Kidney (tissue), 14 donors: ENCODE measurements around the gene WWOX. TPM values are rescaled to one million over a fixed set of nuclear protein-coding genes. Genes with fewer than 3 reads are reported as not detected.

Experiments used
- DNase-seq, 5 donors: peaks; one replicate each; pipeline ENCODE4 v3.0.0-alpha.2; 2013 to 2020
- FAIRE-seq: peaks from 2 replicates; lab custom pipeline; 2012; peaks lifted over from hg19 to GRCh38; lab: Jason Lieb, UNC
- H3K27ac ChIP-seq, 2 donors: one replicate each; pipeline ENCODE4 v1.7.0; 2013; ENCODE audit warnings: low read depth in 2 of 2, low read length in 2 of 2, inconsistent platforms in 1 of 2
- H3K27me3 ChIP-seq: one replicate; pipeline ENCODE4 v1.7.1; 2013; ENCODE audit warnings: low read length, inconsistent platforms; ENCODE audit not compliant: control insufficient read depth, insufficient read depth
- H3K36me3 ChIP-seq, 3 donors: one replicate each; pipeline versions ENCODE4 v1.7.0 to v1.7.1; 2013; ENCODE audit warnings: low read length in 3 of 3, control low read depth in 1 of 3, inconsistent platforms in 1 of 3; ENCODE audit not compliant: insufficient read depth in 3 of 3, control insufficient read depth in 2 of 3
- H3K4me1 ChIP-seq, 3 donors: one replicate each; pipeline versions ENCODE4 v1.7.0 to v1.7.1; 2013; ENCODE audit warnings: low read length in 3 of 3, inconsistent platforms in 1 of 3, low read depth in 1 of 3; ENCODE audit not compliant: control insufficient read depth in 2 of 3, insufficient read depth in 2 of 3
- H3K4me3 ChIP-seq, 3 donors: one replicate each; pipeline versions ENCODE4 v1.7.0 to v1.8.1; 2013; ENCODE audit warnings: low read length in 3 of 3, control low read depth in 1 of 3, inconsistent platforms in 1 of 3
- H3K9ac ChIP-seq, 3 donors: one replicate each; pipeline versions ENCODE4 v1.7.0 to v1.7.1; 2013; ENCODE audit warnings: low read length in 3 of 3, control low read depth in 1 of 3, inconsistent platforms in 1 of 3
- H3K9me3 ChIP-seq, 3 donors: one replicate each; pipeline versions ENCODE4 v1.7.0 to v1.7.1; 2013; ENCODE audit warnings: low read length in 3 of 3, control low read depth in 1 of 3, inconsistent platforms in 1 of 3; ENCODE audit not compliant: control insufficient read depth in 2 of 3, insufficient read depth in 1 of 3
- intact Hi-C: fragments of 100-400 bp; cut with DNase I; formaldehyde crosslinking; loops from one replicate; pipeline ENCODE4 v1.11.1; 2022
- polyA plus RNA-seq: library from polyadenylated mRNA; stranded (reverse); fragments of 350-450 nt; fragmentation: Illumina TruSeq; extraction: RNeasy Lipid Tissue Mini Kit (QIAGEN cat#74804); gene quantifications from one replicate; pipeline ENCODE4 v1.2.3, GENCODE V29; 2014; ENCODE audit warnings: low read depth, low replicate concordance; ENCODE audit not compliant: insufficient read depth
- total RNA-seq: library from RNA; stranded (reverse); fragmentation: NEBNext Ultra II Directional; extraction: Animal tissue kit (Norgen Biotek cat#: 25700); gene quantifications from one replicate; pipeline ENCODE4 v1.2.1, GENCODE V29; 2021
- TF ChIP-seq, protein P1 (sequence below): IDR thresholded peaks from 3 replicates; pipeline ENCODE4 v1.5.1; 2012; ENCODE audit warnings: mild to moderate bottlenecking, moderate library complexity, borderline replicate concordance; ENCODE audit not compliant: insufficient read depth; ENCODE audit errors: extremely low read depth
- donor health status: control.
- donor health status: control.
- donor health status: control.
- donor health status: control.
- donor health status: control.
- donor health status: DM: yes; HTN: yes; CAD: no.
- donor health status: Normal renal cell carcinoma (clear cell type).

Gene WWOX
- total and polyA plus RNA-seq, 2 donors from 2014 or later = 22.5 to 30.3 TPM

- Histone ChIP-seq H3K4me1 (peaks cover 3 to 18% (median 7%) of the 10 kb centered on the region in 3 donors), H3K27ac (no peak overlapping the region)
- intact Hi-C loops = no loop called here
Observed at GRCh38 chr16:78290872-78291591, 191.6 kb downstream of the WWOX start.

GRCh38 chr16:78291604-78292003 lies 192.2 kb downstream of the WWOX start:
- DNase-seq = peak in 2 of 5 donors; percentile 55 to 78
- FAIRE-seq = no peak
- intact Hi-C loops = no loop called here
- Histone ChIP-seq H3K36me3 (no peaks in the 10 kb centered on the region), H3K4me1 (peaks cover 3 to 18% (median 7%) of the 10 kb centered on the region in 3 donors), H3K27ac (no peak overlapping the region), H3K4me3 (no peak overlapping the region), H3K27me3 (no peaks in the 10 kb centered on the region), H3K9me3 (no peaks in the 10 kb centered on the region), H3K9ac (no peak overlapping the region)
- TF ChIP-seq, protein P1, sequence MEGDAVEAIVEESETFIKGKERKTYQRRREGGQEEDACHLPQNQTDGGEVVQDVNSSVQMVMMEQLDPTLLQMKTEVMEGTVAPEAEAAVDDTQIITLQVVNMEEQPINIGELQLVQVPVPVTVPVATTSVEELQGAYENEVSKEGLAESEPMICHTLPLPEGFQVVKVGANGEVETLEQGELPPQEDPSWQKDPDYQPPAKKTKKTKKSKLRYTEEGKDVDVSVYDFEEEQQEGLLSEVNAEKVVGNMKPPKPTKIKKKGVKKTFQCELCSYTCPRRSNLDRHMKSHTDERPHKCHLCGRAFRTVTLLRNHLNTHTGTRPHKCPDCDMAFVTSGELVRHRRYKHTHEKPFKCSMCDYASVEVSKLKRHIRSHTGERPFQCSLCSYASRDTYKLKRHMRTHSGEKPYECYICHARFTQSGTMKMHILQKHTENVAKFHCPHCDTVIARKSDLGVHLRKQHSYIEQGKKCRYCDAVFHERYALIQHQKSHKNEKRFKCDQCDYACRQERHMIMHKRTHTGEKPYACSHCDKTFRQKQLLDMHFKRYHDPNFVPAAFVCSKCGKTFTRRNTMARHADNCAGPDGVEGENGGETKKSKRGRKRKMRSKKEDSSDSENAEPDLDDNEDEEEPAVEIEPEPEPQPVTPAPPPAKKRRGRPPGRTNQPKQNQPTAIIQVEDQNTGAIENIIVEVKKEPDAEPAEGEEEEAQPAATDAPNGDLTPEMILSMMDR = no peak

More at GRCh38 chr16:78290872-78291591, 191.6 kb downstream of the WWOX start:
- FAIRE-seq = no peak
- no peaks in the 10 kb centered on the region for H3K36me3 ChIP-seq
- no peak overlapping the region for H3K9ac ChIP-seq
- TF ChIP-seq, protein P1 = no peak
- H3K4me3 ChIP-seq = no peak overlapping the region
- peak in 1 of 5 donors; percentile 37 for DNase-seq
- no peaks in the 10 kb centered on the region for H3K27me3 ChIP-seq
- H3K9me3 ChIP-seq = no peaks in the 10 kb centered on the region

DNA sequence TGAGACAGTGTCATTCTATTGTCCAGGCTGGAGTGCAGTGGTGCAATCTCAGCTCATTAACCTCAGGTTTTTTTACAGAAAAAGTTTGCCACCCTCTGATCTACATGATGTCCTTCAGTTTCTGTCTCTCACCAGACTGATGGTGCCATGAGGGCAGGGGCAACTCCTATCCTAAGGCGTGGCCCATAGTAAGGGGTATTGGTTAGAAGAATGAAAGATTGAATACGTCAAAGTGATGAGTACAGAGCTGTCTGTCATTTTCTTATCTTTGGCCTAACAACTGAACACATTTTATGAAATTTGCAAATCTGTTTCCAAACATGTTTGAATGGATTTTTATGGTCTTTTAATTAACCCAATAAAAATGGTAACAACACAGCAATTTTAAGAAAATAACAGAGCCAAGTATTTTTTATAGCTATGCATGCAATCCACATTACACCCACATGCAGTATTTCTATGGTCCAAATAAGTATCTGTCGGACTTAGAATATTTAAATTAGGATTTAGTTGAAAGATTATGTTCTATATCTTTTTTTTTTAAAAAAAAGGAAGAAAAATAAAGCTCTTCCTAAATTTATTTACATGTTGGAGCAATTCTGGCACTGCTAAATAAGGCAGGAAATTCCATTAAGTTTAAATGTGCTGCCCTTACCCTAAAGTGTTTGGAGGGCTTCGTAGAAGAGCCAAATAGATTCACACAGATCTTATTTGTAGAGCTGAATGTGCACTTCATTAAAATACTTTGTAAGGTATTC lies 192.8 kb downstream of the WWOX start:
- no peaks in the 10 kb centered on the region for H3K27me3 ChIP-seq
- H3K9ac ChIP-seq = no peak overlapping the region
- peak overlapping the region in 1 of 3 donors; percentile 11 for H3K4me3 ChIP-seq
- intact Hi-C loops = no loop called here
- peaks cover 3 to 18% (median 7%) of the 10 kb centered on the region in 3 donors for H3K4me1 ChIP-seq
- H3K36me3 ChIP-seq = no peaks in the 10 kb centered on the region
- no peak for DNase-seq
- no peaks in the 10 kb centered on the region for H3K9me3 ChIP-seq
- TF ChIP-seq, protein P1 = no peak
- peak overlapping the region; percentile 16 to 70 for H3K27ac ChIP-seq
- FAIRE-seq = no peak
